Colonic mucosa (tissue), 4 donors: Measurements from ENCODE around the gene ARHGEF10L. TPM values are rescaled to one million over a fixed set of nuclear protein-coding genes. Genes with fewer than 3 reads are reported as not detected.

Experiments used
- DNase-seq: peaks from one replicate; pipeline ENCODE4 v3.0.0-alpha.2; 2020
- H3K27ac ChIP-seq: fragments of 200-600 bp; one replicate; pipeline ENCODE4 v1.8.0; 2021
- H3K27me3 ChIP-seq: fragments of 200-600 bp; one replicate; pipeline ENCODE4 v1.8.0; 2021
- H3K36me3 ChIP-seq: fragments of 200-600 bp; one replicate; pipeline ENCODE4 v1.8.0; 2021
- H3K4me1 ChIP-seq: fragments of 200-600 bp; one replicate; pipeline ENCODE4 v1.8.0; 2021; ENCODE audit warnings: mild to moderate bottlenecking
- H3K4me3 ChIP-seq: fragments of 200-600 bp; one replicate; pipeline ENCODE4 v1.8.0; 2021
- H3K9ac ChIP-seq, 2 donors: one replicate each; pipeline ENCODE4 v1.7.0; 2013; ENCODE audit warnings: control low read depth in 2 of 2, low read depth in 2 of 2, low read length in 2 of 2
- H3K9me3 ChIP-seq: fragments of 200-600 bp; one replicate; pipeline ENCODE4 v1.8.0; 2021
- intact Hi-C: fragments of 100-400 bp; cut with DNase I; formaldehyde crosslinking; loops from one replicate; pipeline ENCODE4 v1.14.1; 2022
- total RNA-seq, 2 donors: library from RNA; stranded (reverse); fragmentation: NEBNext Ultra II Directional in 1 of 2; extraction: Animal tissue kit (Norgen Biotek cat#: 25700) in 1 of 2; gene quantifications; one replicate each; pipeline ENCODE4 v1.2.1, GENCODE V29; 2021
- TF ChIP-seq, protein P1 (sequence below): fragments of 200-600 bp; IDR thresholded peaks from one replicate; pipeline ENCODE4 v1.8.0; 2022; ENCODE audit warnings: antibody characterized with exemption, mild to moderate bottlenecking
- donor health status: healthy.
- donor health status: DM: no; HTN: no; CAD: no.
- donor health status: DM: no; HTN: no; CAD: no.

ARHGEF10L gene
- total RNA-seq, 2 donors from 2014 or later: 77.5 to 133 TPM

DNA sequence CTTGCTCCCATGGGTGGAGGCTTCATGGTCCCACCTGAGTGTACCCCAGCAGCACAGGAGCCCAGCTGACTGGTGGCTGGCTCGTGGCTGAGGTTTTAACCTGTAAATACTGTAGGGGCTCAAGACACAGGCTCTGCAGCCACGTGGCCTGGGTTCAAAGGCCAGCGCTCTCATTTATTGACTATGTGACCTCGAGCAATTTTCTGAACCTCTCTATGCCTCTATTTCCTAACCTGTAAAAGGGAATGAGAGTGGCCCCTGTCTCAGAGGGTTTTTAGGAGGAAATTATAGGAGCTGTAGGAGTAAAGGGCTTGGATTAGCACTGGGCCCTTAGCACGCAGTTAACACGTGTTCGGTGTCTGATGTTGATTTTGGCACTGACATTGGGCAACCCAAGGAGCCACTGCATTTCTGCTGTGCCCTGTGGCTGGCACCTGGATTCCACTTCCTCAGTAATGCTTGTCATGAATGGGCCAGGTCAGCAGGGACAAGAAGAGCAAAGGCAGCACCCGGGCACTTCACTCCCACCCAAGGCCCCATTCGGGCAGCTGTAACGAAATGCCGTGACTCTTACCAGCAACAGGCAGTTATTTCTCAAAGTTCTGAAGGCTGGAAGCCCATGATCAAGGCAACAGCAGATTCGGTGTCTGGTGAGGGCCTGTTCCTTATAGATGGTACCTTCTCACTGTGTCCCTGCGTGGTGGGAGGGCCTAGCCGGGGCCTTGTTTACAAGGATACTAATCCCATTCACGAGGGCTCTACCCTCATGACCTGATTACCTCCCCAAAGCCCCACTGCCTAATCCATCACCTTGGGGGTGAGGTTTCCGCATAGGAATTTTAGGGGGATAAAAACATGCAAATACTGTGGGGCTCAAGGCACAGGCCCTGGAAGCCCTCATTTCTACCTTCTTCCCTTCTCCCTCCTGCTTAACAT is 25.2 kb downstream of the ARHGEF10L start:
- H3K9me3 ChIP-seq: no peaks in the 10 kb centered on the region
- TF ChIP-seq, protein P1, sequence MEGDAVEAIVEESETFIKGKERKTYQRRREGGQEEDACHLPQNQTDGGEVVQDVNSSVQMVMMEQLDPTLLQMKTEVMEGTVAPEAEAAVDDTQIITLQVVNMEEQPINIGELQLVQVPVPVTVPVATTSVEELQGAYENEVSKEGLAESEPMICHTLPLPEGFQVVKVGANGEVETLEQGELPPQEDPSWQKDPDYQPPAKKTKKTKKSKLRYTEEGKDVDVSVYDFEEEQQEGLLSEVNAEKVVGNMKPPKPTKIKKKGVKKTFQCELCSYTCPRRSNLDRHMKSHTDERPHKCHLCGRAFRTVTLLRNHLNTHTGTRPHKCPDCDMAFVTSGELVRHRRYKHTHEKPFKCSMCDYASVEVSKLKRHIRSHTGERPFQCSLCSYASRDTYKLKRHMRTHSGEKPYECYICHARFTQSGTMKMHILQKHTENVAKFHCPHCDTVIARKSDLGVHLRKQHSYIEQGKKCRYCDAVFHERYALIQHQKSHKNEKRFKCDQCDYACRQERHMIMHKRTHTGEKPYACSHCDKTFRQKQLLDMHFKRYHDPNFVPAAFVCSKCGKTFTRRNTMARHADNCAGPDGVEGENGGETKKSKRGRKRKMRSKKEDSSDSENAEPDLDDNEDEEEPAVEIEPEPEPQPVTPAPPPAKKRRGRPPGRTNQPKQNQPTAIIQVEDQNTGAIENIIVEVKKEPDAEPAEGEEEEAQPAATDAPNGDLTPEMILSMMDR: no peak
- peak; percentile 70 for DNase-seq
- intact Hi-C loops: no loop called here
- peaks cover 38% of the 10 kb centered on the region for H3K4me1 ChIP-seq
- H3K4me3 ChIP-seq: no peak overlapping the region
- peak overlapping the region in 1 of 2 donors; percentile 12 for H3K9ac ChIP-seq
- H3K36me3 ChIP-seq: no peaks in the 10 kb centered on the region
- H3K27me3 ChIP-seq: no peaks in the 10 kb centered on the region
- peak overlapping the region; percentile 22 for H3K27ac ChIP-seq

- H3K4me3 ChIP-seq: no peak overlapping the region
- no peaks in the 10 kb centered on the region for H3K36me3 ChIP-seq
- H3K9ac ChIP-seq: peak overlapping the region in 1 of 2 donors; percentile 7
- peaks cover 35% of the 10 kb centered on the region for H3K4me1 ChIP-seq
- intact Hi-C loops: no loop called here
- H3K27ac ChIP-seq: peak overlapping the region; percentile 22
- no peaks in the 10 kb centered on the region for H3K9me3 ChIP-seq
- no peaks in the 10 kb centered on the region for H3K27me3 ChIP-seq
- TF ChIP-seq, protein P1: no peak
- no peak for DNase-seq
Observed at GRCh38 chr1:17565461-17566252, 26.2 kb downstream of the ARHGEF10L start.

DNA sequence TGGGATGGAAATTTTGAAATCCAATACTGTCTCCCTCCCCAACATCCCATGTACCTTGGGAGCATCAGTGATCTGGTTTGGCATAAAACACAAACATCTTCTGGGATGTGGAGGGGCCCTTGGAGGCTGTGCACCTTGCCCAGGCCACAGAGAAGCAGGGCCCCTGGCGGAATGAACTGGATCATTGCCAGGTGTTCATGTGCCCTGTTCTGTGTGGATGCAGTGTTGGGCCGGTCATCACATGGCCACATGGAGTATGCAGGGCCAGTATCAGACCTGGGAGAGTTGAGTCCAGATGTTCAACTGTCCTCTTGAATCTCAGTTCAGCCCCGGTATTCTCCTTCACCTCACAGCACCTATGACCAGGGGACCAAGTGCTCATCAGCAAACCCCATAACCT is 26.9 kb downstream of the ARHGEF10L start:
- Histone ChIP-seq H3K9me3 (no peaks in the 10 kb centered on the region), H3K4me1 (peaks cover 33% of the 10 kb centered on the region), H3K27me3 (no peaks in the 10 kb centered on the region), H3K27ac (no peak overlapping the region), H3K36me3 (no peaks in the 10 kb centered on the region), H3K9ac (no peak overlapping the region), H3K4me3 (no peak overlapping the region)
- intact Hi-C loops: no loop called here
- TF ChIP-seq, protein P1: no peak
- no peak for DNase-seq

DNA sequence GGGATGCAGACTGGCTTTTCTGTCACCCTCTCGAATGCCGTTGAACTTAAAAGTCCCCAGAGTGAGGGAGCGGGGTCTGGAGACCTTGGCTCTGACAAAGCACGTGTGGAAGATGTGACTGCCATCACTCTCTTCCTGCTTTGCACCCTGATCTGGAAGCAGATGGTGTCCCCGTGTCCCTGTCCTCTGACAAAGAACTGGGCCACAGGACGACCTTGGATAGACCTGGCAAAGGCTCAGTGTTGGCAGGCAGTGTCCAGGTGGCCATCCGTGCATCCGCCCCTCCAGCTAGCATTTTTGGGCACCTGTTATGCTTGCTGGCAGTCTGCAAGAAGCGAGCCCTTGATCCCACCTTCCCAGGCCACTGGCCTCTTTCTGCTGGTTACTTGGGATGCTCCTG is 27.4 kb downstream of the ARHGEF10L start:
- TF ChIP-seq, protein P1: no peak
- peaks cover 34% of the 10 kb centered on the region for H3K4me1 ChIP-seq
- H3K9me3 ChIP-seq: no peaks in the 10 kb centered on the region
- H3K36me3 ChIP-seq: no peaks in the 10 kb centered on the region
- H3K27me3 ChIP-seq: no peaks in the 10 kb centered on the region
- no peak for DNase-seq
- H3K9ac ChIP-seq: no peak overlapping the region
- H3K4me3 ChIP-seq: no peak overlapping the region
- no peak overlapping the region for H3K27ac ChIP-seq
- intact Hi-C loops: no loop called here

- intact Hi-C loops: no loop called here
- peak overlapping the region; percentile 80 for H3K27ac ChIP-seq
Observed at GRCh38 chr1:17567582-17567981, 28.1 kb downstream of the ARHGEF10L start.

More at GRCh38 chr1:17567582-17567981, 28.1 kb downstream of the ARHGEF10L start:
- Histone ChIP-seq H3K36me3 (no peaks in the 10 kb centered on the region), H3K9ac (peak overlapping the region in 1 of 2 donors; percentile 21), H3K27me3 (no peaks in the 10 kb centered on the region), H3K9me3 (no peaks in the 10 kb centered on the region), H3K4me3 (no peak overlapping the region), H3K4me1 (peaks cover 41% of the 10 kb centered on the region)
- DNase-seq: no peak
- TF ChIP-seq, protein P1: no peak
